Endodermal cell (in vitro differentiated cells): ENCODE measurements around the gene NRP1. TPM values are rescaled to one million over a fixed set of nuclear protein-coding genes. Genes with fewer than 3 reads are reported as not detected.

ENCODE experiments used
- DNase-seq: peaks from one replicate; pipeline ENCODE4 v3.0.0-alpha.2; 2017
- H3K27ac ChIP-seq: 2 replicates; pipeline ENCODE4 v1.5.1; 2013; ENCODE audit warnings: mild to moderate bottlenecking, low read depth, low read length, moderate library complexity
- H3K27me3 ChIP-seq: 2 replicates; pipeline ENCODE4 v1.6.1; 2013; ENCODE audit warnings: mild to moderate bottlenecking, low read length, moderate library complexity; ENCODE audit not compliant: insufficient read depth, control insufficient read depth, poor library complexity, severe bottlenecking
- H3K36me3 ChIP-seq: 2 replicates; pipeline ENCODE4 v1.7.0; 2013; ENCODE audit warnings: mild to moderate bottlenecking, low read length, moderate library complexity; ENCODE audit not compliant: control insufficient read depth, insufficient read depth
- H3K4me1 ChIP-seq: one replicate; pipeline ENCODE4 v1.7.0; 2013; ENCODE audit warnings: low read length; ENCODE audit not compliant: control insufficient read depth, insufficient read depth
- H3K4me3 ChIP-seq: 2 replicates; pipeline ENCODE4 v1.5.1; 2013; ENCODE audit warnings: mild to moderate bottlenecking, low read length, moderate library complexity
- H3K9ac ChIP-seq: 2 replicates; pipeline ENCODE4 v1.6.1; 2013; ENCODE audit warnings: mild to moderate bottlenecking, low read length, moderate library complexity; ENCODE audit not compliant: poor library complexity, severe bottlenecking; ENCODE audit errors: extremely low read depth
- H3K9me3 ChIP-seq: 2 replicates; pipeline ENCODE4 v1.6.1; 2013; ENCODE audit warnings: mild to moderate bottlenecking, low read length, moderate library complexity; ENCODE audit not compliant: control insufficient read depth
- H3K27ac Mint-ChIP-seq: 2 replicates; pipeline ENCODE4 v1.8.0; 2020; ENCODE audit warnings: mixed read lengths
- H3K27me3 Mint-ChIP-seq: 2 replicates; pipeline ENCODE4 v1.8.0; 2021; ENCODE audit warnings: mild to moderate bottlenecking, mixed read lengths; ENCODE audit not compliant: insufficient read depth
- H3K36me3 Mint-ChIP-seq: 2 replicates; pipeline ENCODE4 v1.8.0; 2020; ENCODE audit warnings: low read depth, mixed read lengths
- H3K4me1 Mint-ChIP-seq: 2 replicates; pipeline ENCODE4 v1.8.0; 2020; ENCODE audit warnings: mixed read lengths
- H3K4me3 Mint-ChIP-seq: 2 replicates; pipeline ENCODE4 v1.8.0; 2020; ENCODE audit warnings: mild to moderate bottlenecking, moderate library complexity, mixed read lengths
- H3K9me3 Mint-ChIP-seq: 2 replicates; pipeline ENCODE4 v1.8.0; 2020; ENCODE audit warnings: mild to moderate bottlenecking, mixed read lengths
- CTCF ChIP-seq: fragments of 200-600 bp; sonication (generic); conservative IDR thresholded peaks from 2 replicates; pipeline ENCODE4 v1.5.0; 2021; ENCODE audit warnings: antibody characterized with exemption, mild to moderate bottlenecking
- WGBS, 2 experiments: methylation state at CpG; one replicate each; pipeline versions ENCODE4 v1.1.5 to v1.1.7; 2013; ENCODE audit warnings: missing lambda C conversion rate in 2 of 2, mixed read lengths in 1 of 2; ENCODE audit not compliant: insufficient coverage in 1 of 2, insufficient read length in 1 of 2; 5-methylcytosine and 5-hydroxymethylcytosine counted together
- total RNA-seq, 2 donors: library from RNA; stranded (reverse); fragmentation: NEBNext Ultra II Directional in 1 of 2; extraction: Animal tissue kit (Norgen Biotek cat#: 25700) in 1 of 2; gene quantifications; 2 replicates in 1 of 2; 3 replicates in 1 of 2; pipeline ENCODE4 v1.2.1, GENCODE V29; 2021

The NRP1 gene
- total RNA-seq, 2 donors from 2014 or later: 20.7 to 30.6 TPM

- DNase-seq: no peak
- Histone ChIP-seq H3K27ac (peak overlapping the region; percentile 66), H3K9ac (no peak overlapping the region), H3K4me3 (no peak overlapping the region), H3K36me3 (no peaks in the 10 kb centered on the region), H3K27me3 (no peaks in the 10 kb centered on the region), H3K4me1 (no peaks in the 10 kb centered on the region), H3K9me3 (no peaks in the 10 kb centered on the region)
- Mint-ChIP-seq H3K27me3 (no peaks in the 10 kb centered on the region), H3K36me3 (no peaks in the 10 kb centered on the region), H3K4me3 (no peak overlapping the region), H3K9me3 (no peaks in the 10 kb centered on the region), H3K27ac (no peak overlapping the region), H3K4me1 (peaks cover 15% of the 10 kb centered on the region)
- TF ChIP-seq CTCF: no peak
- WGBS, 2 experiments: 65 to 88% methylated on average over 2 of the region's 2 CpGs
Measured at GRCh38 chr10:33382216-33382600, 47.7 kb upstream of the NRP1 start.

GRCh38 chr10:33381451-33382215 is 47.2 kb upstream of the NRP1 start:
- no peak for TF ChIP-seq CTCF
- no peak for DNase-seq
- no peaks in the 10 kb centered on the region for H3K27me3 Mint-ChIP-seq
- no peaks in the 10 kb centered on the region for H3K9me3 Mint-ChIP-seq
- no peaks in the 10 kb centered on the region for H3K27me3 ChIP-seq
- no peak overlapping the region for H3K9ac ChIP-seq
- H3K9me3 ChIP-seq: no peaks in the 10 kb centered on the region
- H3K27ac Mint-ChIP-seq: no peak overlapping the region
- peak overlapping the region; percentile 66 for H3K27ac ChIP-seq
- H3K36me3 ChIP-seq: no peaks in the 10 kb centered on the region
- no peaks in the 10 kb centered on the region for H3K4me1 ChIP-seq
- no peak overlapping the region for H3K4me3 ChIP-seq
- no peak overlapping the region for H3K4me3 Mint-ChIP-seq
- 79 to 90% methylated on average over 10 to 12 of the region's 12 CpGs for WGBS, 2 experiments
- peaks cover 10% of the 10 kb centered on the region for H3K4me1 Mint-ChIP-seq
- no peaks in the 10 kb centered on the region for H3K36me3 Mint-ChIP-seq

- Histone ChIP-seq H3K9ac (no peak overlapping the region), H3K27me3 (no peaks in the 10 kb centered on the region), H3K36me3 (no peaks in the 10 kb centered on the region), H3K9me3 (no peaks in the 10 kb centered on the region), H3K4me1 (no peaks in the 10 kb centered on the region), H3K27ac (no peak overlapping the region), H3K4me3 (no peak overlapping the region)
- no peak for DNase-seq
- Mint-ChIP-seq H3K27me3 (no peaks in the 10 kb centered on the region), H3K36me3 (no peaks in the 10 kb centered on the region), H3K9me3 (no peaks in the 10 kb centered on the region), H3K27ac (no peak overlapping the region), H3K4me3 (no peak overlapping the region), H3K4me1 (peaks cover 4% of the 10 kb centered on the region)
- TF ChIP-seq CTCF: no peak
- WGBS, 2 experiments: 90 to 100% methylated on average over 3 to 4 of the region's 4 CpGs
Measured at GRCh38 chr10:33377658-33378025, 43.2 kb upstream of the NRP1 start.
